DOHH2 (cell line): Measurements from ENCODE around the gene USP10.

ENCODE experiments used
- H3F3A ChIP-seq: fragments of 200-600 bp; sonication (generic), shearing (Covaris generic); 2 replicates; pipeline ENCODE4 v1.6.0; 2016; ENCODE audit warnings: antibody characterized with exemption, mild to moderate bottlenecking; ENCODE audit not compliant: control insufficient read depth, insufficient read depth
- H3K27ac ChIP-seq: fragments of 200-600 bp; sonication (generic); 2 replicates; pipeline ENCODE4 v1.5.1; 2014; ENCODE audit warnings: low read depth, mild to moderate bottlenecking, low read length, moderate library complexity
- H3K27me3 ChIP-seq: fragments of 200-600 bp; sonication (generic); 2 replicates; pipeline ENCODE4 v1.6.1; 2014; ENCODE audit warnings: mild to moderate bottlenecking, low read length, mixed read lengths; ENCODE audit not compliant: control insufficient read depth
- H3K36me3 ChIP-seq: fragments of 200-600 bp; sonication (generic); 2 replicates; pipeline ENCODE4 v1.6.1; 2014; ENCODE audit warnings: mild to moderate bottlenecking, low read length, moderate library complexity, mixed read lengths; ENCODE audit not compliant: control insufficient read depth
- H3K4me1 ChIP-seq: fragments of 200-600 bp; sonication (generic); 2 replicates; pipeline ENCODE4 v1.6.1; 2014; ENCODE audit warnings: mild to moderate bottlenecking, low read length, mixed read lengths; ENCODE audit not compliant: control insufficient read depth
- H3K4me2 ChIP-seq: fragments of 200-600 bp; sonication (generic); 2 replicates; pipeline ENCODE4 v1.6.0; 2014; ENCODE audit warnings: mild to moderate bottlenecking, low read length, moderate library complexity
- H3K4me3 ChIP-seq: fragments of 200-600 bp; sonication (generic); 2 replicates; pipeline ENCODE4 v1.5.1; 2014; ENCODE audit warnings: mild to moderate bottlenecking, low read length, mixed read lengths
- H3K79me2 ChIP-seq: fragments of 200-600 bp; sonication (generic); 2 replicates; pipeline ENCODE4 v1.6.1; 2014; ENCODE audit warnings: mild to moderate bottlenecking, low read length, mixed read lengths; ENCODE audit not compliant: control insufficient read depth
- H3K9me2 ChIP-seq: fragments of 200-600 bp; sonication (generic); replicated peaks from 2 replicates; pipeline ENCODE4 v1.6.1; 2014; ENCODE audit warnings: mild to moderate bottlenecking, low read length, mixed read lengths; ENCODE audit not compliant: control insufficient read depth
- H3K9me3 ChIP-seq: fragments of 200-600 bp; sonication (generic); 2 replicates; pipeline ENCODE4 v1.6.1; 2014; ENCODE audit warnings: antibody characterized with exemption, low read length, mixed read lengths; ENCODE audit not compliant: control insufficient read depth, insufficient read depth
- H4K20me1 ChIP-seq: fragments of 200-600 bp; sonication (generic); 2 replicates; pipeline ENCODE4 v1.6.0; 2014; ENCODE audit warnings: low read depth, mild to moderate bottlenecking, antibody characterized with exemption, low read length, moderate library complexity; ENCODE audit not compliant: control insufficient read depth, insufficient read depth
- CTCF ChIP-seq: fragments of 200-600 bp; sonication (generic); IDR thresholded peaks from one replicate; pipeline ENCODE4 v1.5.1; 2014; ENCODE audit warnings: antibody characterized with exemption, mild to moderate bottlenecking, low read depth, low read length; ENCODE audit not compliant: poor library complexity, severe bottlenecking
- EZH2phosphoT487 ChIP-seq: fragments of 200-600 bp; sonication (generic); IDR thresholded peaks from 2 replicates; pipeline ENCODE4 v1.6.1; 2017; ENCODE audit warnings: borderline replicate concordance, mild to moderate bottlenecking, antibody characterized with exemption, low read length, moderate library complexity, mixed read lengths

USP10 gene

GRCh38 chr16:84820771-84821170, 121.0 kb downstream of the USP10 start:
- Histone ChIP-seq H3K9me2 (no peaks in the 10 kb centered on the region), H3K4me3 (no peak overlapping the region), H3K4me2 (no peak overlapping the region), H4K20me1 (no peaks in the 10 kb centered on the region), H3K27me3 (0 out of 2 replicates have a peak, but pooled peaks cover 3% of the 10 kb centered on the region), H3K9me3 (no peaks in the 10 kb centered on the region), H3K79me2 (no peaks in the 10 kb centered on the region), H3K27ac (no peak overlapping the region), H3F3A (no peaks in the 10 kb centered on the region), H3K4me1 (no peaks in the 10 kb centered on the region), H3K36me3 (no peaks in the 10 kb centered on the region)
- TF ChIP-seq EZH2phosphoT487 (no peak), CTCF (no peak)

GRCh38 chr16:84821179-84821578, 121.4 kb downstream of the USP10 start:
- no peaks in the 10 kb centered on the region for H3K36me3 ChIP-seq
- H3K9me2 ChIP-seq, result no peaks in the 10 kb centered on the region
- H3F3A ChIP-seq, result no peaks in the 10 kb centered on the region
- 0 out of 2 replicates have a peak, but pooled peaks cover 3% of the 10 kb centered on the region for H3K27me3 ChIP-seq
- no peak overlapping the region for H3K4me2 ChIP-seq
- no peak overlapping the region for H3K4me3 ChIP-seq
- no peaks in the 10 kb centered on the region for H3K9me3 ChIP-seq
- no peak overlapping the region for H3K27ac ChIP-seq
- H3K4me1 ChIP-seq, result no peaks in the 10 kb centered on the region
- TF ChIP-seq EZH2phosphoT487 (no peak), CTCF (no peak)
- no peaks in the 10 kb centered on the region for H4K20me1 ChIP-seq
- H3K79me2 ChIP-seq, result no peaks in the 10 kb centered on the region

- Histone ChIP-seq H3K4me2 (no peak overlapping the region), H3K36me3 (no peaks in the 10 kb centered on the region), H3K4me1 (no peaks in the 10 kb centered on the region), H3K9me3 (no peaks in the 10 kb centered on the region), H3F3A (no peaks in the 10 kb centered on the region), H4K20me1 (no peaks in the 10 kb centered on the region), H3K27me3 (0 out of 2 replicates have a peak, but pooled peaks cover 3% of the 10 kb centered on the region), H3K79me2 (no peaks in the 10 kb centered on the region), H3K9me2 (no peaks in the 10 kb centered on the region), H3K27ac (no peak overlapping the region), H3K4me3 (no peak overlapping the region)
- no peak for TF ChIP-seq CTCF
- no peak for TF ChIP-seq EZH2phosphoT487
Observed at GRCh38 chr16:84821728-84822689, 122.2 kb downstream of the USP10 start.
